Measurements from ENCODE around the gene CLTCL1. TPM values are rescaled to one million over a fixed set of nuclear protein-coding genes. Genes with fewer than 3 reads are reported as not detected.

The CLTCL1 gene
- polyA plus RNA-seq, 1 donor from 2014 or later, result 1.3 TPM

GRCh38 chr22:19242699-19243098, 48.8 kb downstream of the CLTCL1 start:
- Mint-ChIP-seq H3K27me3 (peaks cover 4% of the 10 kb centered on the region), H3K4me1 (no peaks in the 10 kb centered on the region), H3K27ac (no peak overlapping the region), H3K9me3 (no peaks in the 10 kb centered on the region), H3K36me3 (no peaks in the 10 kb centered on the region), H3K4me3 (no peak overlapping the region)

DNA sequence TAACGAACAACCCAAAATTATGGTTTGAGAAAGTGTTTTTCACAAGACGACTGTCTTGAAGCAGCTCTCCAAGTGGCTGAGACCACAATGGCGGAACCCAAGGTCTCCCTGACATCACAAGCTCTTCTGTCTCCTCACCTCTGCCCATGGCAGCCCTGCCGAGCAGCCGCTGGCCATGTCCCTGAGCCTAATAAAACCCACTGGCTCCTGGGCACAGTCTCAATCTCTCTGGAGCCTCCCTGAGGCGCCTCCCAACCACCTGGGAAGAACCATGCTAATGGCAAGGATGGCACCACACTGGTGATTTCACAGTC, 50.0 kb downstream of the CLTCL1 start:
- Mint-ChIP-seq H3K4me3 (no peak overlapping the region), H3K27ac (no peak overlapping the region), H3K9me3 (no peaks in the 10 kb centered on the region), H3K27me3 (peaks cover 3% of the 10 kb centered on the region), H3K4me1 (no peaks in the 10 kb centered on the region), H3K36me3 (no peaks in the 10 kb centered on the region)

DNA sequence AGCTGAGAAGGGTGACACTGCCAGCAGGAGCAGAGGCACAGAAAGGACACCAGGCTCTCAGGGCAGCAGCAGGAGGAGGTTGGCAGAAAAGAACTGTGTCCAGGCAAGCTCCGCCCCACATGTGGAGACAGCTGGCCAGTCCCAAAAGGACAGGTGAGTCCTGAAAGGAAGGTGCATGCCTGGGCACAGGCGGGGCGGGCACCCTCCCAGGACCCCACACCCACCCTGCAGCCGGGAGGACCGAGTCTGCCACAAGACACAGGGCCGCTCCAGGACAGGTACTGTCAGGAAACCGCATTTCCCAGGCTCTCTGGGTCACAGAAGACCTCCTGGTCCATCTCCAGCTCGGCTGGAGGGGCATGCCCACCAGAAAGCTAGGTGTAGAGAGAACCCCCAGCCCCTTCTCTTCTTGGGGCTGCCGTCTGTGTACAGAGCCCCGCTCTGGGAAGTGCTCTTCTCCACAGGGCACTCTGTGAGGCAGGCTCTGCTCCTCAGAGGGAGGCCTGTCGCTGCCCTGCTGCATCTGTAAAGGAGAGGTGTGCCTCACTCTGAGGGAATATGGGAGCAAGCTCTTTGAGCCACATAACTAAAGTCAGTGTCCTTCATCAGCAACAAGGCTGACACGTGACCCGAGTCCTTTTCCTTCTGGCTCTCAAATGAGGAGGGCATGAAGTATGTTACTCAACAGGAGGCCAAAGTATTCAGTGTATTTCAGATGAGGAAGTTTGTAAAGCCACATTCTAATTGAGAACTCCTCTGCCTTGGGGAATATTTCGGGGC, 50.5 kb downstream of the CLTCL1 start:
- no peak overlapping the region for H3K4me3 Mint-ChIP-seq

GRCh38 chr22:19239464-19239863, 52.1 kb downstream of the CLTCL1 start:
- Mint-ChIP-seq H3K9me3 (no peaks in the 10 kb centered on the region), H3K27me3 (peaks cover 4% of the 10 kb centered on the region), H3K36me3 (no peaks in the 10 kb centered on the region), H3K4me3 (no peak overlapping the region), H3K4me1 (no peaks in the 10 kb centered on the region), H3K27ac (no peak overlapping the region)

More for the DNA sequence above, 50.5 kb downstream of the CLTCL1 start:
- Mint-ChIP-seq H3K9me3 (no peaks in the 10 kb centered on the region), H3K36me3 (no peaks in the 10 kb centered on the region), H3K4me1 (no peaks in the 10 kb centered on the region), H3K27me3 (peaks cover 3% of the 10 kb centered on the region), H3K27ac (no peak overlapping the region)

GRCh38 chr22:19238900-19239299, 52.6 kb downstream of the CLTCL1 start:
- Mint-ChIP-seq H3K36me3 (no peaks in the 10 kb centered on the region), H3K27ac (no peak overlapping the region), H3K4me1 (no peaks in the 10 kb centered on the region), H3K27me3 (peaks cover 4% of the 10 kb centered on the region), H3K4me3 (no peak overlapping the region), H3K9me3 (no peaks in the 10 kb centered on the region)

- H3K4me1 Mint-ChIP-seq, result no peaks in the 10 kb centered on the region
- no peak overlapping the region for H3K4me3 Mint-ChIP-seq
- H3K27me3 Mint-ChIP-seq, result peaks cover 4% of the 10 kb centered on the region
- H3K36me3 Mint-ChIP-seq, result peaks cover 3% of the 10 kb centered on the region
- no peaks in the 10 kb centered on the region for H3K9me3 Mint-ChIP-seq
- no peak overlapping the region for H3K27ac Mint-ChIP-seq
Measured at GRCh38 chr22:19235874-19236273, 55.6 kb downstream of the CLTCL1 start.

GRCh38 chr22:19234126-19234896, 57.2 kb downstream of the CLTCL1 start:
- no peaks in the 10 kb centered on the region for H3K9me3 Mint-ChIP-seq
- peaks cover 6% of the 10 kb centered on the region for H3K36me3 Mint-ChIP-seq
- no peak overlapping the region for H3K4me3 Mint-ChIP-seq
- no peaks in the 10 kb centered on the region for H3K4me1 Mint-ChIP-seq
- H3K27me3 Mint-ChIP-seq, result peaks cover 4% of the 10 kb centered on the region
- H3K27ac Mint-ChIP-seq, result no peak overlapping the region

GRCh38 chr22:19233189-19233661, 58.3 kb downstream of the CLTCL1 start:
- H3K27ac Mint-ChIP-seq, result no peak overlapping the region
- no peak overlapping the region for H3K4me3 Mint-ChIP-seq
- no peaks in the 10 kb centered on the region for H3K4me1 Mint-ChIP-seq
- H3K9me3 Mint-ChIP-seq, result no peaks in the 10 kb centered on the region
- H3K36me3 Mint-ChIP-seq, result peaks cover 9% of the 10 kb centered on the region
- peaks cover 3% of the 10 kb centered on the region for H3K27me3 Mint-ChIP-seq

DNA sequence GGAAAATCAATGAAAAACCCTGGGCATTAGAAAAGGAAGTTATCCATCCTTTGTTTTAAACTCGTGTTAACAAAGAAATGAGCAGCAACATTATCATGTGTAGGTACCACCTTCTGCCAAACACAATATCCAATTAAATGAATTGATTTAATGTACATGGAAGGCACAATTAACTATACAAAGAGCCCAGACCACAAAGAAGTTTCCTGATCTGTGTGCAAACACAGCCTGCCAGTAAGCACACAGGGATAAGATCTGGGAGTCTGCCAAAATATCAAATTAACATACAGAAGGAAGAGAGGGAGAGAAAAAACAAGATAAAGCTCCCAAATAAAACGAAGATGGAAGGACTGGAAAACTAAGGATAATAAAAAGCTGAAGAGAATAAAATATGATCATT, 58.9 kb downstream of the CLTCL1 start:
- no peak overlapping the region for H3K4me3 Mint-ChIP-seq
- no peak overlapping the region for H3K27ac Mint-ChIP-seq
- peaks cover 3% of the 10 kb centered on the region for H3K27me3 Mint-ChIP-seq
- H3K36me3 Mint-ChIP-seq, result peaks cover 9% of the 10 kb centered on the region
- H3K4me1 Mint-ChIP-seq, result no peaks in the 10 kb centered on the region
- no peaks in the 10 kb centered on the region for H3K9me3 Mint-ChIP-seq

GRCh38 chr22:19231986-19232385, 59.5 kb downstream of the CLTCL1 start:
- no peak overlapping the region for H3K4me3 Mint-ChIP-seq
- H3K4me1 Mint-ChIP-seq, result no peaks in the 10 kb centered on the region
- peaks cover 3% of the 10 kb centered on the region for H3K27me3 Mint-ChIP-seq
- H3K27ac Mint-ChIP-seq, result no peak overlapping the region
- H3K9me3 Mint-ChIP-seq, result no peaks in the 10 kb centered on the region
- H3K36me3 Mint-ChIP-seq, result peaks cover 9% of the 10 kb centered on the region

DNA sequence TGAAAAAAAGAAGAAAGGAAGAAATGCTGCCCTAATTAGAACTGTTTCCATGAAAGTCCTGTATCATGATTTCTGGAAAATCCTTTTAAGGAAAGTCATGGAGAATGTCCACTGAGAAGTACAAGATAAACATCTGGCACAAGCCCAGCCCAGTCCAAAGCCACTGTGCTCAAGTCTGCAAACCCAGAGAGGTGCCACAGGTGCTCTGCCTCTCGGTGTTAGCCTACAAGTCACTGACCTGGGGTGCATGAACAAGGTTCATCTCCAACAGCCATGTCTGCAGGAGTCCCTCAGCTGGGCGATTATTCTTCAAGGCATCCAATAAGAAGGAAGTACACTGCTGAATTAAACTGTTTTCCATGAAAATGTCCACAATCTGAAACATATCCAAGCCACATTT, 61.9 kb downstream of the CLTCL1 start:
- Mint-ChIP-seq H3K27ac (no peak overlapping the region), H3K4me3 (no peak overlapping the region), H3K9me3 (no peaks in the 10 kb centered on the region), H3K4me1 (no peaks in the 10 kb centered on the region), H3K36me3 (peaks cover 9% of the 10 kb centered on the region), H3K27me3 (peaks cover 1% of the 10 kb centered on the region)

DNA sequence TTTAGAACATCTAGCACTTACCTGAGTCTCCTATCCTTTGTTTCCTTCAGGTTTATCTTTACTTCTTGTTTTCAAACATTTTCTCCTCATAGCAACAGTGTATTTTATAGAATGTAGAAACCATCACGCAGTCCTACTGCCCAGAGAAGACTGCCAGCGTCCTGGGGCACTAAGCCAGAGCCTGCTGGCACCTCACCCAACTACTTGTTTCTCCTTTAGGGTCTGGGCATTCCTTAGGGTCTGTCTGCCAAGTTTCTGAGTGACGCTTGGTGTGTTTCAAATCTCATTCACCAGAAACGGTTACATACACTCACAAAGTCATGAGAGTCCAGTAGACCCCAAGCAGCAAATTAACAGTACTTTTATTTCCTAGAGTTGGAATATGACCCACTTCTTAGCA, 63.3 kb downstream of the CLTCL1 start:
- Mint-ChIP-seq H3K27ac (no peak overlapping the region), H3K27me3 (peaks cover 1% of the 10 kb centered on the region), H3K36me3 (peaks cover 9% of the 10 kb centered on the region), H3K9me3 (no peaks in the 10 kb centered on the region), H3K4me1 (no peaks in the 10 kb centered on the region), H3K4me3 (no peak overlapping the region)

GRCh38 chr22:19226428-19226827, 65.1 kb downstream of the CLTCL1 start:
- Mint-ChIP-seq H3K36me3 (peaks cover 6% of the 10 kb centered on the region), H3K27ac (no peak overlapping the region), H3K4me1 (no peaks in the 10 kb centered on the region), H3K27me3 (peaks cover 1% of the 10 kb centered on the region), H3K9me3 (no peaks in the 10 kb centered on the region), H3K4me3 (no peak overlapping the region)

DNA sequence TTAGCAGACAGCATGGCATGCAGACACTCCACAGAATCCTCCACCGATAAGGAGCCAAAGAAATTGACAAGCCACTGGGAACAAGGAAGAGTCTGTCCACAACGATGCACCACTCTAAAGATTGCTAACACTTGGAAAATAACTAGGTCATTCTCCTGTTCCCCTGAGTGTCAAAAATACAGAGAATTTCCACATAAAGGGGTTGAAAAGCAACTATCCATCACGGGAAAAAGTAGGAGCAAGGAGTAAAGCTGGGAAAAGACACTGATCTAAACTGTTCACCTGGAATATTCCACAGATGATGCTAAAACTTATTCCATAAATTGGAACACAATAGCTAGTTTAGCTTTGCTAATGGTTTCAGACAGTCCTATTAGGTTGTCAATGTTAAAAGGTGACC, 66.0 kb downstream of the CLTCL1 start:
- Mint-ChIP-seq H3K4me1 (no peaks in the 10 kb centered on the region), H3K36me3 (peaks cover 6% of the 10 kb centered on the region), H3K27ac (no peak overlapping the region), H3K4me3 (no peak overlapping the region), H3K9me3 (no peaks in the 10 kb centered on the region), H3K27me3 (peaks cover 1% of the 10 kb centered on the region)

- Mint-ChIP-seq H3K9me3 (no peaks in the 10 kb centered on the region), H3K27me3 (no peaks in the 10 kb centered on the region), H3K27ac (no peak overlapping the region), H3K36me3 (peaks cover 3% of the 10 kb centered on the region), H3K4me3 (no peak overlapping the region), H3K4me1 (no peaks in the 10 kb centered on the region)
Measured at GRCh38 chr22:19224985-19225384, 66.5 kb downstream of the CLTCL1 start.

- no peaks in the 10 kb centered on the region for H3K27me3 Mint-ChIP-seq
- no peaks in the 10 kb centered on the region for H3K9me3 Mint-ChIP-seq
- H3K4me3 Mint-ChIP-seq, result no peak overlapping the region
- no peak overlapping the region for H3K27ac Mint-ChIP-seq
- no peaks in the 10 kb centered on the region for H3K4me1 Mint-ChIP-seq
- H3K36me3 Mint-ChIP-seq, result peaks cover 3% of the 10 kb centered on the region
Measured at GRCh38 chr22:19224557-19224956, 67.0 kb downstream of the CLTCL1 start.

Data from IgD-negative memory B cell (primary cell).